ENCODE results near the gene NUDT3. TPM values are rescaled to one million over a fixed set of nuclear protein-coding genes. Genes with fewer than 3 reads are reported as not detected.
"Not testable (repeated sequence)": the region's sequence is repeated elsewhere in the genome, so short reads cannot be mapped to it uniquely, and the experiment has no call there.

The NUDT3 gene
- total RNA-seq, 1 donor from 2014 or later: 31.7 TPM

- no peaks in the 10 kb centered on the region for H3K36me3 ChIP-seq (ENCODE audit: control insufficient read depth, insufficient read depth, low read length)
- no peak overlapping the region for H3K4me3 ChIP-seq (ENCODE audit: low read depth, low read length)
- H3K27me3 ChIP-seq (ENCODE audit: control insufficient read depth, insufficient read depth, low read length): no peaks in the 10 kb centered on the region
- TF ChIP-seq, protein P1, sequence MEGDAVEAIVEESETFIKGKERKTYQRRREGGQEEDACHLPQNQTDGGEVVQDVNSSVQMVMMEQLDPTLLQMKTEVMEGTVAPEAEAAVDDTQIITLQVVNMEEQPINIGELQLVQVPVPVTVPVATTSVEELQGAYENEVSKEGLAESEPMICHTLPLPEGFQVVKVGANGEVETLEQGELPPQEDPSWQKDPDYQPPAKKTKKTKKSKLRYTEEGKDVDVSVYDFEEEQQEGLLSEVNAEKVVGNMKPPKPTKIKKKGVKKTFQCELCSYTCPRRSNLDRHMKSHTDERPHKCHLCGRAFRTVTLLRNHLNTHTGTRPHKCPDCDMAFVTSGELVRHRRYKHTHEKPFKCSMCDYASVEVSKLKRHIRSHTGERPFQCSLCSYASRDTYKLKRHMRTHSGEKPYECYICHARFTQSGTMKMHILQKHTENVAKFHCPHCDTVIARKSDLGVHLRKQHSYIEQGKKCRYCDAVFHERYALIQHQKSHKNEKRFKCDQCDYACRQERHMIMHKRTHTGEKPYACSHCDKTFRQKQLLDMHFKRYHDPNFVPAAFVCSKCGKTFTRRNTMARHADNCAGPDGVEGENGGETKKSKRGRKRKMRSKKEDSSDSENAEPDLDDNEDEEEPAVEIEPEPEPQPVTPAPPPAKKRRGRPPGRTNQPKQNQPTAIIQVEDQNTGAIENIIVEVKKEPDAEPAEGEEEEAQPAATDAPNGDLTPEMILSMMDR (IDR thresholded peaks at IDR 0.05; ENCODE audit: insufficient read depth, low read length, poor library complexity, severe bottlenecking): no peak
- DNase-seq (ENCODE audit: low read depth): no peak
Measured at GRCh38 chr6:34273242-34273805, 119.1 kb downstream of the NUDT3 start.

- TF ChIP-seq, protein P1 (IDR thresholded peaks at IDR 0.05; ENCODE audit: insufficient read depth, low read length, poor library complexity, severe bottlenecking): no peak
- Histone ChIP-seq H3K4me3 (ENCODE audit: low read depth, low read length) (no peak overlapping the region), H3K36me3 (ENCODE audit: control insufficient read depth, insufficient read depth, low read length) (no peaks in the 10 kb centered on the region), H3K27me3 (ENCODE audit: control insufficient read depth, insufficient read depth, low read length) (no peaks in the 10 kb centered on the region)
- no peak for DNase-seq (ENCODE audit: low read depth)
Measured at GRCh38 chr6:34272013-34272926, 120.2 kb downstream of the NUDT3 start.

GRCh38 chr6:34269658-34270341 is 122.7 kb downstream of the NUDT3 start:
- H3K36me3 ChIP-seq (ENCODE audit: control insufficient read depth, insufficient read depth, low read length); H3K27me3 ChIP-seq (ENCODE audit: control insufficient read depth, insufficient read depth, low read length); H3K4me3 ChIP-seq (ENCODE audit: low read depth, low read length); DNase-seq (ENCODE audit: low read depth): not testable (repeated sequence)

DNA sequence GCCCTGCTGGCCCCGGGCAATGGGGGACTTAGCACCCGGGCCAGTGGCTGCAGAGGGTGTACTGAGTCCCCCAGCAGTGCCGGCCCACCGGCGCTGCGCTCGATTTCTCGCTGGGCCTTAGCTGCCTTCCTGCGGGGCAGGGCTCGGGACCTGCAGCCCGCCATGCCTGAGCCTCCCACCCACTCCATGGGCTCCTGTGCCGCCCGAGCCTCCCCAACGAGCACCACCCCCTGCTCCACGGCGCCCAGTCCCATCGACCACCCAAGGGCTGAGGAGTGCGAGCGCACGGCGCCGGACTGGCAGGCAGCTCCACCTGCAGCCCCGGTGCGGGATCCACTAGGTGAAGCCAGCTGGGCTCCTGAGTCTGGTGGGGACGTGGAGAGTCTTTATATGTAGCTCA is 123.3 kb downstream of the NUDT3 start:
- not testable (repeated sequence) for H3K4me3 ChIP-seq (ENCODE audit: low read depth, low read length); H3K36me3 ChIP-seq (ENCODE audit: control insufficient read depth, insufficient read depth, low read length); DNase-seq (ENCODE audit: low read depth)

DNA sequence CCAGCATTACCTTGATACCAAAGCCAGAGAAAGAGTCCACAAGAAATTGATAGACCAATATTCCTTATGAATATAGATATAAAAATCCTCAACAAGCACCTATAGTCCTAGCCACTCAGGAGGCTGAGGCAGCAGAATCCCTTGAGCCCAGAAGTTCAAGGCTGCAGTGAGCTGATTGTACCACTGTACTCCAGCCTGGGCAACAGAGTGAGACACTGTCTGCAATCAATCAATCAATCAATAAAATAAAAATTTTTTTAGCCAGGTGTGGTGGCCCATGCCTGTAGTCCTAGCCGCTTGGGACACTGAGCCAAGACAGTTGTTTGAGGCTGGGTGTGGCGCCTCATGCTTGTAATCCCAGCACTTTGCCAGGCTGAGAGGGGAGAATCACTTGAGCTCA is 124.7 kb downstream of the NUDT3 start:
- no peak overlapping the region for H3K4me3 ChIP-seq (ENCODE audit: low read depth, low read length)
- no peaks in the 10 kb centered on the region for H3K27me3 ChIP-seq (ENCODE audit: control insufficient read depth, insufficient read depth, low read length)
- no peak for DNase-seq (ENCODE audit: low read depth)
- H3K36me3 ChIP-seq (ENCODE audit: control insufficient read depth, insufficient read depth, low read length): no peaks in the 10 kb centered on the region
- TF ChIP-seq, protein P1 (IDR thresholded peaks at IDR 0.05; ENCODE audit: insufficient read depth, low read length, poor library complexity, severe bottlenecking): no peak

More for the DNA sequence above, 123.3 kb downstream of the NUDT3 start:
- not testable (repeated sequence) for H3K27me3 ChIP-seq (ENCODE audit: control insufficient read depth, insufficient read depth, low read length)

DNA sequence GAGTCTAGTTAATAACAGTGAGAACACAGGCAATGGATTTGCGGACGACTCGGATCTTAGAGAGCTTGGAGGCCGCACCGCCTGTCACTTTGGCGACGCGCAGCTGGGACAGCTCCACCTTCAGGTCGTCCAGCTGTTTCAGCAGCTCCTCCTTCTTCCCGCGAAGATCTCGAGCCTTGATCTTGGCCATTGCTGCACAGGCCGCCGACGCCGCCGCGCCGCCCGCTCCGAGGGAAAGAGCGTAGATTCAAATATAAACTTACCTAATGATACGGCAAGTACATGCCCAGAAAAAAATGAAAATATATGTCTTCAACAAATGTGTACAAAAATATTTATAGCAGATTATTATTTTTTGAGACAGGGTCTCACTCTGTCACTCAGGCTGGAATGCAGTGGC is 129.0 kb downstream of the NUDT3 start:
- not testable (repeated sequence) for H3K4me3 ChIP-seq (ENCODE audit: low read depth, low read length); DNase-seq (ENCODE audit: low read depth); H3K36me3 ChIP-seq (ENCODE audit: control insufficient read depth, insufficient read depth, low read length); H3K27me3 ChIP-seq (ENCODE audit: control insufficient read depth, insufficient read depth, low read length)

GRCh38 chr6:34260576-34261267 is 131.7 kb downstream of the NUDT3 start:
- DNase-seq (ENCODE audit: low read depth): no peak
- TF ChIP-seq, protein P1 (IDR thresholded peaks at IDR 0.05; ENCODE audit: insufficient read depth, low read length, poor library complexity, severe bottlenecking): no peak
- Histone ChIP-seq H3K4me3 (ENCODE audit: low read depth, low read length) (no peak overlapping the region), H3K36me3 (ENCODE audit: control insufficient read depth, insufficient read depth, low read length) (no peaks in the 10 kb centered on the region), H3K27me3 (ENCODE audit: control insufficient read depth, insufficient read depth, low read length) (no peaks in the 10 kb centered on the region)
